K562 (cell line): ENCODE results near the gene TMEM100. TPM values are rescaled to one million over a fixed set of nuclear protein-coding genes. Genes with fewer than 3 reads are reported as not detected.

Experiments
- BRD9 ChIP-seq: fragments of 450-650 bp; IDR thresholded peaks from 2 replicates; pipeline ENCODE4 v1.6.1; 2018; ENCODE audit warnings: low read depth; ENCODE audit not compliant: partially characterized antibody
- CHD4 ChIP-seq: fragments of 200-600 bp; sonication (generic); IDR thresholded peaks from 3 replicates; pipeline ENCODE4 v1.6.1; 2012; ENCODE audit warnings: low read depth, mild to moderate bottlenecking, mixed read lengths, low read length, inconsistent platforms; ENCODE audit not compliant: insufficient read depth, insufficient replicate concordance, poor library complexity, severe bottlenecking
- ELF4 ChIP-seq: fragments of 450-650 bp; formaldehyde crosslinking; IDR thresholded peaks from 2 replicates; pipeline ENCODE4 v1.4.0; 2022; ENCODE audit warnings: missing genetic modification characterization
- ESRRB ChIP-seq: fragments of 250-450 bp; sonication (Bioruptor Pico); IDR thresholded peaks from 2 replicates; pipeline ENCODE4 v1.5.0; 2020; ENCODE audit warnings: mild to moderate bottlenecking, moderate library complexity, borderline replicate concordance
- HNRNPLL ChIP-seq: fragments of 200-400 bp; formaldehyde crosslinking; IDR thresholded peaks from 2 replicates; pipeline ENCODE4 v1.6.1; 2017; ENCODE audit warnings: low read length, low read depth, mild to moderate bottlenecking; ENCODE audit not compliant: poor library complexity, severe bottlenecking
- KDM5B ChIP-seq: fragments of 200-600 bp; sonication (generic); IDR thresholded peaks from 2 replicates; pipeline ENCODE4 v1.6.1; 2012; ENCODE audit warnings: low read depth, mild to moderate bottlenecking, moderate library complexity, low read length, control low read depth, inconsistent platforms; ENCODE audit not compliant: insufficient replicate concordance
- MEF2A ChIP-seq: IDR thresholded peaks from 2 replicates; pipeline ENCODE4 v1.6.1; 2011; ENCODE audit warnings: low read depth, mild to moderate bottlenecking, low read length, moderate library complexity; ENCODE audit not compliant: control insufficient read depth
- NBN ChIP-seq: fragments of 450-650 bp; IDR thresholded peaks from 2 replicates; pipeline ENCODE4 v1.6.1; 2016; ENCODE audit warnings: low read depth, mild to moderate bottlenecking
- PHF21A ChIP-seq: fragments of 450-650 bp; IDR thresholded peaks from 2 replicates; pipeline ENCODE4 v1.6.1; 2017; ENCODE audit warnings: low read depth, borderline replicate concordance
- POLR3A ChIP-seq: IDR thresholded peaks from 2 replicates; pipeline ENCODE4 v1.6.1; 2011; ENCODE audit warnings: borderline replicate concordance, mild to moderate bottlenecking, moderate library complexity; ENCODE audit not compliant: insufficient read length, insufficient read depth; ENCODE audit errors: extremely low read depth
- RAD21 ChIP-seq, 2 experiments: fragments of 250-450 bp in 1 of 2; fragments of 450-650 bp in 1 of 2; sonication (Bioruptor Pico) in 1 of 2; formaldehyde crosslinking in 1 of 2; IDR thresholded peaks in 1 of 2; conservative IDR thresholded peaks in 1 of 2; 2 replicates each; pipeline versions ENCODE4 v1.4.0 to v1.8.0; 2020 to 2022; ENCODE audit warnings: mild to moderate bottlenecking in 2 of 2, moderate library complexity in 1 of 2
- RCOR1 ChIP-seq, 2 experiments: IDR thresholded peaks; 2 replicates each; pipeline ENCODE4 v1.6.1; 2012; ENCODE audit warnings: low read depth in 2 of 2, low read length in 2 of 2, borderline replicate concordance in 1 of 2, improper control_type of control experiment in 1 of 2
- SIN3A ChIP-seq, 2 experiments: fragments of 150-350 bp in 1 of 2; IDR thresholded peaks; 2 replicates each; pipeline ENCODE4 v1.6.1; 2011 to 2016; ENCODE audit warnings: borderline replicate concordance in 2 of 2, low read depth in 2 of 2, low read length in 2 of 2, mild to moderate bottlenecking in 2 of 2, moderate library complexity in 2 of 2; ENCODE audit not compliant: control insufficient read depth in 1 of 2
- TAF7 ChIP-seq: fragments of 450-650 bp; IDR thresholded peaks from 2 replicates; pipeline ENCODE4 v1.6.1; 2016; ENCODE audit warnings: missing genetic modification characterization, missing compliant biosample characterization
- TRIM28 ChIP-seq: fragments of 450-650 bp; IDR thresholded peaks from 2 replicates; pipeline ENCODE4 v1.6.1; 2017
- polyA plus RNA-seq, 8 experiments: library from polyadenylated mRNA; depleted of rRNA in 4 of 8; stranded (reverse) in 5 of 8; unstranded in 3 of 8; fragments of >200 nt; fragmentation: Nextera tagmentation in 2 of 8; fragmentation: Illumina TruSeq in 1 of 8; extraction: Ambion mirVana in 2 of 8; extraction: Trizol in 1 of 8; gene quantifications; 2 replicates each; pipeline versions ENCODE4 v1.2.1 to v1.2.3, GENCODE V29; 2011 to 2014; ENCODE audit warnings: inconsistent platforms in 1 of 8, missing spikeins in 1 of 8
- total RNA-seq, 7 experiments: library from RNA; depleted of rRNA in 6 of 7; stranded (reverse); fragments of >200 nt in 6 of 7; fragmentation: Illumina TruSeq in 2 of 7; extraction: Trizol in 2 of 7; gene quantifications; 2 replicates each; pipeline versions ENCODE4 v1.2.1 to v1.2.3, GENCODE V29; 2011 to 2021; ENCODE audit warnings: low replicate concordance in 1 of 7
- TF ChIP-seq, protein P1 (sequence below): fragments of 450-650 bp; formaldehyde crosslinking; IDR thresholded peaks from 2 replicates; pipeline ENCODE4 v1.4.0; 2020; ENCODE audit warnings: mild to moderate bottlenecking, moderate library complexity
- TF ChIP-seq, protein P2 (sequence below): fragments of 450-650 bp; IDR thresholded peaks from one replicate; pipeline ENCODE4 v1.6.1; 2018; ENCODE audit warnings: mild to moderate bottlenecking, moderate library complexity; ENCODE audit not compliant: partially characterized antibody
- TF ChIP-seq, protein P3 (sequence below): fragments of 450-650 bp; IDR thresholded peaks from 2 replicates; pipeline ENCODE4 v1.6.1; 2017; ENCODE audit warnings: antibody characterized with exemption, mild to moderate bottlenecking

Gene TMEM100
- total and polyA plus RNA-seq, 9 of the 15 experiments (the other 6 are each of a cell fraction or from before 2014, with no cell fraction given): 0.12 to 0.50 (median 0.19) TPM

DNA sequence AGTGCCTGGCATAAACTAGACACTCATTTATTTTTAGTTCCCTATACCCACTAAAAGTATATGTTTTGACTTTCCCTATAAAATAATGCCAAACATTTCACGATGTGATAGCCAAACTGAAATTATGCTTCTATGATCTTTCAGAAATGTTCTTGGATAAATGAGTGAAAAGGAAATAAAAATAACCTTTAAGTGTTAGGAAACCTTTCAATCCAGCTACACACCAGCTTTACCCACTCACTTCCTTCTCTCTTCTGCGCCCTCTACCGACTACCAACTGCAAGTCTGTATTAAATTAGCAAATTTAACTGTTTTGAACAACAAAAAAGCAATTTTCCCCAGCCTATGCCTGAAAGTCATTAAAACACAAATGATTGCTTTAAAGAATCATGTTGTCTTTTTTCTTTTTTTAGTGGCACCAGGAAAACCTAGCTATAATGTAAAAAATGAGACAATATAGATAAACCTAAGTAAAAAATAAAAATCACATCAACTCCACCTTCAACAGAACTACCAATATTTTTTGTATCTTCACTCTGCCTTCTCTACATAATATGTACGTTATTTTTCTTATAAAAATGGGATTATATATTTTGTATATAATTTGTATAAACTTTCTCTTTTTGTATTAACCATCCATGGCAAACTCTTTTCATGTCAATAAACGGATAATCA, 13.2 kb upstream of the TMEM100 start (continued):
- TF ChIP-seq, protein P1, sequence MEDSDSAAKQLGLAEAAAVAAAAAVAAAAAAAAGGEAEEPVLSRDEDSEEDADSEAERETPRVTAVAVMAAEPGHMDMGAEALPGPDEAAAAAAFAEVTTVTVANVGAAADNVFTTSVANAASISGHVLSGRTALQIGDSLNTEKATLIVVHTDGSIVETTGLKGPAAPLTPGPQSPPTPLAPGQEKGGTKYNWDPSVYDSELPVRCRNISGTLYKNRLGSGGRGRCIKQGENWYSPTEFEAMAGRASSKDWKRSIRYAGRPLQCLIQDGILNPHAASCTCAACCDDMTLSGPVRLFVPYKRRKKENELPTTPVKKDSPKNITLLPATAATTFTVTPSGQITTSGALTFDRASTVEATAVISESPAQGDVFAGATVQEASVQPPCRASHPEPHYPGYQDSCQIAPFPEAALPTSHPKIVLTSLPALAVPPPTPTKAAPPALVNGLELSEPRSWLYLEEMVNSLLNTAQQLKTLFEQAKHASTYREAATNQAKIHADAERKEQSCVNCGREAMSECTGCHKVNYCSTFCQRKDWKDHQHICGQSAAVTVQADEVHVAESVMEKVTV (CRISPR knock-in tag): 0 out of 2 replicates have a peak, but pooled peaks have one; percentile 8
- TF ChIP-seq ELF4 (CRISPR knock-in tag): no peak
- TF ChIP-seq, protein P2, sequence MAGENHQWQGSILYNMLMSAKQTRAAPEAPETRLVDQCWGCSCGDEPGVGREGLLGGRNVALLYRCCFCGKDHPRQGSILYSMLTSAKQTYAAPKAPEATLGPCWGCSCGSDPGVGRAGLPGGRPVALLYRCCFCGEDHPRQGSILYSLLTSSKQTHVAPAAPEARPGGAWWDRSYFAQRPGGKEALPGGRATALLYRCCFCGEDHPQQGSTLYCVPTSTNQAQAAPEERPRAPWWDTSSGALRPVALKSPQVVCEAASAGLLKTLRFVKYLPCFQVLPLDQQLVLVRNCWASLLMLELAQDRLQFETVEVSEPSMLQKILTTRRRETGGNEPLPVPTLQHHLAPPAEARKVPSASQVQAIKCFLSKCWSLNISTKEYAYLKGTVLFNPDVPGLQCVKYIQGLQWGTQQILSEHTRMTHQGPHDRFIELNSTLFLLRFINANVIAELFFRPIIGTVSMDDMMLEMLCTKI: no peak
- no peak for TF ChIP-seq HNRNPLL
- TF ChIP-seq KDM5B: no peak
- no peak for TF ChIP-seq SIN3A (IDR thresholded peaks at IDR 0.05; ENCODE audit: borderline replicate concordance in 2 of 2, control insufficient read depth in 1 of 2, low read depth in 2 of 2, low read length in 2 of 2)
- peak; percentile 41 to 60 for TF ChIP-seq RAD21 (CRISPR knock-in tag; conservative IDR thresholded peaks at IDR 0.05 in 1 of 2, IDR thresholded peaks at IDR 0.05 in 1 of 2)
- peak; percentile 60 for TF ChIP-seq BRD9
- 0 out of 2 replicates have a peak, but pooled peaks have one; percentile 39 for TF ChIP-seq NBN
- no peak for TF ChIP-seq MEF2A
- no peak for TF ChIP-seq CHD4
- TF ChIP-seq TAF7 (tag): no peak
- no peak for TF ChIP-seq PHF21A
- no peak for TF ChIP-seq TRIM28
- TF ChIP-seq, protein P3, sequence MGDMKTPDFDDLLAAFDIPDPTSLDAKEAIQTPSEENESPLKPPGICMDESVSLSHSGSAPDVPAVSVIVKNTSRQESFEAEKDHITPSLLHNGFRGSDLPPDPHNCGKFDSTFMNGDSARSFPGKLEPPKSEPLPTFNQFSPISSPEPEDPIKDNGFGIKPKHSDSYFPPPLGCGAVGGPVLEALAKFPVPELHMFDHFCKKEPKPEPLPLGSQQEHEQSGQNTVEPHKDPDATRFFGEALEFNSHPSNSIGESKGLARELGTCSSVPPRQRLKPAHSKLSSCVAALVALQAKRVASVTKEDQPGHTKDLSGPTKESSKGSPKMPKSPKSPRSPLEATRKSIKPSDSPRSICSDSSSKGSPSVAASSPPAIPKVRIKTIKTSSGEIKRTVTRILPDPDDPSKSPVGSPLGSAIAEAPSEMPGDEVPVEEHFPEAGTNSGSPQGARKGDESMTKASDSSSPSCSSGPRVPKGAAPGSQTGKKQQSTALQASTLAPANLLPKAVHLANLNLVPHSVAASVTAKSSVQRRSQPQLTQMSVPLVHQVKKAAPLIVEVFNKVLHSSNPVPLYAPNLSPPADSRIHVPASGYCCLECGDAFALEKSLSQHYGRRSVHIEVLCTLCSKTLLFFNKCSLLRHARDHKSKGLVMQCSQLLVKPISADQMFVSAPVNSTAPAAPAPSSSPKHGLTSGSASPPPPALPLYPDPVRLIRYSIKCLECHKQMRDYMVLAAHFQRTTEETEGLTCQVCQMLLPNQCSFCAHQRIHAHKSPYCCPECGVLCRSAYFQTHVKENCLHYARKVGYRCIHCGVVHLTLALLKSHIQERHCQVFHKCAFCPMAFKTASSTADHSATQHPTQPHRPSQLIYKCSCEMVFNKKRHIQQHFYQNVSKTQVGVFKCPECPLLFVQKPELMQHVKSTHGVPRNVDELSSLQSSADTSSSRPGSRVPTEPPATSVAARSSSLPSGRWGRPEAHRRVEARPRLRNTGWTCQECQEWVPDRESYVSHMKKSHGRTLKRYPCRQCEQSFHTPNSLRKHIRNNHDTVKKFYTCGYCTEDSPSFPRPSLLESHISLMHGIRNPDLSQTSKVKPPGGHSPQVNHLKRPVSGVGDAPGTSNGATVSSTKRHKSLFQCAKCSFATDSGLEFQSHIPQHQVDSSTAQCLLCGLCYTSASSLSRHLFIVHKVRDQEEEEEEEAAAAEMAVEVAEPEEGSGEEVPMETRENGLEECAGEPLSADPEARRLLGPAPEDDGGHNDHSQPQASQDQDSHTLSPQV: 0 out of 2 replicates have a peak, but pooled peaks have one; percentile 44
- no peak for TF ChIP-seq ESRRB
- TF ChIP-seq POLR3A: no peak
- 0 out of 4 replicates have a peak, but pooled peaks of 1 of the 2 experiments have one; percentile 19 for TF ChIP-seq RCOR1 (IDR thresholded peaks at IDR 0.05; ENCODE audit: borderline replicate concordance in 1 of 2, low read depth in 2 of 2, low read length in 2 of 2)
